HCT116 (cell line): ENCODE data around the gene DHX34. TPM values are rescaled to one million over a fixed set of nuclear protein-coding genes. Genes with fewer than 3 reads are reported as not detected.

ENCODE experiments used
- ATAC-seq: fragments of 200-7000 bp; cut with Tn5 transposase; 2 replicates; pipeline ENCODE4 v1.9.1; 2020; ENCODE audit warnings: mild to moderate bottlenecking, moderate library complexity
- BruUV-seq: library from RNA; stranded (reverse); fragments of 400-500 nt; replicated peaks from 2 replicates; lab custom pipeline; 2021; lab: Mats Ljungman, UMichigan
- CTCF ChIA-PET: fragments of 300-600 bp; sonication (Branson Sonifier 250); formaldehyde crosslinking; loops from one replicate; lab custom pipeline; 2021; ENCODE audit warnings: antibody characterized with exemption; lab: Charles Lee
- POLR2A ChIA-PET: fragments of 300-600, 350-600 bp; sonication (Branson Sonifier 250); formaldehyde crosslinking; loops from one replicate; lab custom pipeline; 2021; ENCODE audit warnings: antibody characterized with exemption; lab: Charles Lee
- RAD21 ChIA-PET, 2 experiments: fragments of 300-600 bp; sonication (Branson Sonifier 250); formaldehyde crosslinking; loops; one replicate each; lab custom pipeline; 2023; ENCODE audit warnings: low total read pairs in 2 of 2; ENCODE audit not compliant: uncharacterized antibody in 2 of 2, unreplicated experiment in 2 of 2, low non-redundant PET in 1 of 2; lab: Charles Lee
- DNase-seq: peaks from one replicate; pipeline ENCODE4 v3.0.0-alpha.2; 2010; ENCODE audit warnings: low read depth, low spot score
- H2AFZ ChIP-seq: fragments of 200-600 bp; shearing (Covaris generic), sonication (generic); 2 replicates; pipeline ENCODE4 v1.6.1; 2017; ENCODE audit warnings: low read depth, mixed run types, mixed read lengths, antibody characterized with exemption, low read length; ENCODE audit not compliant: poor library complexity, severe bottlenecking
- H3K27ac ChIP-seq: 2 replicates; pipeline ENCODE4 v1.5.1; 2012; ENCODE audit warnings: low read depth, low read length
- H3K27me3 ChIP-seq: fragments of 200-600 bp; sonication (generic); 2 replicates; pipeline ENCODE4 v1.6.1; 2016; ENCODE audit warnings: mixed run types, low read length, mixed read lengths; ENCODE audit not compliant: insufficient read depth
- H3K36me3 ChIP-seq, 2 experiments: fragments of 200-500 bp in 1 of 2; fragments of 200-600 bp in 1 of 2; sonication (Bioruptor generic) in 1 of 2; sonication (generic) in 1 of 2; 2 replicates each; pipeline versions ENCODE4 v1.5.1 to v1.6.1; 2014 to 2016; ENCODE audit warnings: low read length in 2 of 2, inconsistent platforms in 1 of 2, mixed read lengths in 1 of 2, mixed run types in 1 of 2; ENCODE audit not compliant: insufficient read depth in 2 of 2, control insufficient read depth in 1 of 2
- H3K4me1 ChIP-seq, 2 experiments: fragments of 200-600 bp in 1 of 2; sonication (generic) in 1 of 2; 2 replicates each; pipeline versions ENCODE4 v1.5.1 to v1.6.1; 2012 to 2017; ENCODE audit warnings: low read length in 2 of 2, inconsistent platforms in 1 of 2, mild to moderate bottlenecking in 1 of 2, mixed read lengths in 1 of 2, mixed run types in 1 of 2, moderate library complexity in 1 of 2; ENCODE audit not compliant: insufficient read depth in 2 of 2, control insufficient read depth in 1 of 2
- H3K4me2 ChIP-seq: fragments of 200-600 bp; sonication (generic); 2 replicates; pipeline ENCODE4 v1.6.1; 2017; ENCODE audit warnings: mixed run types, low read length, mixed read lengths
- H3K4me3 ChIP-seq, 2 experiments: fragments of 200-600 bp in 1 of 2; sonication (generic) in 1 of 2; replicated peaks in 1 of 2; 2 replicates each; pipeline ENCODE4 v1.5.1; 2011 to 2016; ENCODE audit warnings: low read length in 2 of 2, control low read depth in 1 of 2, low read depth in 1 of 2, mild to moderate bottlenecking in 1 of 2, mixed read lengths in 1 of 2, mixed run types in 1 of 2
- H3K79me2 ChIP-seq: fragments of 200-600 bp; sonication (generic); 2 replicates; pipeline ENCODE4 v1.6.1; 2017; ENCODE audit warnings: mild to moderate bottlenecking, mixed run types, low read length, moderate library complexity, mixed read lengths; ENCODE audit not compliant: insufficient read depth
- H3K9ac ChIP-seq: fragments of 200-600 bp; sonication (generic); 2 replicates; pipeline ENCODE4 v1.6.1; 2016; ENCODE audit warnings: low read length, mixed read lengths
- H3K9me2 ChIP-seq: fragments of 200-600 bp; sonication (generic), shearing (Covaris generic); 2 replicates; pipeline ENCODE4 v1.6.1; 2017; ENCODE audit warnings: mixed run types, mild to moderate bottlenecking, moderate library complexity; ENCODE audit not compliant: insufficient read depth
- H3K9me3 ChIP-seq, 2 experiments: fragments of 200-500 bp in 1 of 2; fragments of 200-600 bp in 1 of 2; sonication (Bioruptor generic) in 1 of 2; sonication (generic) in 1 of 2; 2 replicates each; pipeline ENCODE4 v1.6.1; 2014 to 2017; ENCODE audit warnings: low read length in 2 of 2, mixed read lengths in 2 of 2, inconsistent platforms in 1 of 2, low read depth in 1 of 2, mild to moderate bottlenecking in 1 of 2, mixed run types in 1 of 2, moderate library complexity in 1 of 2; ENCODE audit not compliant: control insufficient read depth in 1 of 2, insufficient read depth in 1 of 2
- H4K20me1 ChIP-seq: fragments of 200-600 bp; sonication (generic), shearing (Covaris generic); 2 replicates; pipeline ENCODE4 v1.6.1; 2017; ENCODE audit warnings: mixed run types, mild to moderate bottlenecking, moderate library complexity; ENCODE audit not compliant: insufficient read depth
- CBX3 ChIP-seq: IDR thresholded peaks from 2 replicates; pipeline ENCODE4 v1.6.1; 2012; ENCODE audit warnings: low read depth
- ELF1 ChIP-seq: IDR thresholded peaks from 2 replicates; pipeline ENCODE4 v1.6.1; 2012; ENCODE audit warnings: low read depth, borderline replicate concordance
- EZH2phosphoT487 ChIP-seq: fragments of 200-600 bp; IDR thresholded peaks from 2 replicates; pipeline ENCODE4 v1.6.1; 2018; ENCODE audit warnings: antibody characterized with exemption, borderline replicate concordance
- FOSL1 ChIP-seq: IDR thresholded peaks from 2 replicates; pipeline ENCODE4 v1.6.1; 2012; ENCODE audit warnings: low read depth
- POLR2A ChIP-seq: IDR thresholded peaks from 2 replicates; pipeline ENCODE4 v1.7.0; 2011; ENCODE audit warnings: borderline replicate concordance; ENCODE audit not compliant: insufficient read depth, insufficient read length; ENCODE audit errors: extremely low read depth
- RAD21 ChIP-seq: IDR thresholded peaks from 2 replicates; pipeline ENCODE4 v1.6.1; 2012; ENCODE audit warnings: low read depth, mild to moderate bottlenecking
- REST ChIP-seq: IDR thresholded peaks from 2 replicates; pipeline ENCODE4 v1.6.1; 2012; ENCODE audit warnings: low read depth
- SIN3A ChIP-seq: IDR thresholded peaks from 2 replicates; pipeline ENCODE4 v1.6.1; 2012; ENCODE audit warnings: low read depth
- SP1 ChIP-seq: IDR thresholded peaks from 2 replicates; pipeline ENCODE4 v1.6.1; 2012; ENCODE audit warnings: low read depth
- TCF7L2 ChIP-seq: IDR thresholded peaks from 2 replicates; pipeline ENCODE4 v1.7.0; 2011; ENCODE audit warnings: borderline replicate concordance, inconsistent platforms; ENCODE audit not compliant: insufficient read depth, insufficient read length; ENCODE audit errors: extremely low read depth
- YY1 ChIP-seq: IDR thresholded peaks from 2 replicates; pipeline ENCODE4 v1.6.1; 2011; ENCODE audit warnings: low read length, low read depth, moderate library complexity, mild to moderate bottlenecking; ENCODE audit not compliant: insufficient replicate concordance; ENCODE audit errors: extremely low read depth
- ZBTB33 ChIP-seq: IDR thresholded peaks from 2 replicates; pipeline ENCODE4 v1.6.1; 2011; ENCODE audit warnings: mild to moderate bottlenecking, low read length, moderate library complexity; ENCODE audit not compliant: insufficient replicate concordance; ENCODE audit errors: extremely low read depth
- ZFX ChIP-seq: fragments of 450-650 bp; IDR thresholded peaks from 2 replicates; pipeline ENCODE4 v1.6.1; 2017
- ZNF274 ChIP-seq: fragments of 200-500 bp; sonication (Bioruptor generic); IDR thresholded peaks from 2 replicates; pipeline ENCODE4 v1.6.1; 2014; ENCODE audit warnings: mild to moderate bottlenecking, low read depth, low read length, inconsistent platforms
- intact Hi-C: fragments of 100-400 bp; cut with micrococcal nuclease; formaldehyde crosslinking; loops from 2 replicates; pipeline ENCODE4 v1.10.0; 2022
- total RNA-seq: library from RNA; stranded (reverse); gene quantifications from one replicate; pipeline ENCODE4 v1.2.1, GENCODE V29; 2021; ENCODE audit not compliant: unreplicated experiment
- TF ChIP-seq, protein P1 (sequence below): IDR thresholded peaks from 2 replicates; pipeline ENCODE4 v1.6.1; 2012

The DHX34 gene
- total RNA-seq, 1 experiment from 2014 or later, result 30.5 TPM

- peaks cover 19 to 27% of the 10 kb centered on the region in 2 experiments for H3K4me1 ChIP-seq
- no peaks in the 10 kb centered on the region for H3K79me2 ChIP-seq
- TF ChIP-seq REST, result no peak
- no peak for TF ChIP-seq ELF1
- TF ChIP-seq FOSL1, result no peak
- no peak for TF ChIP-seq POLR2A
- no peak for TF ChIP-seq YY1
- TF ChIP-seq RAD21, result no peak
- TF ChIP-seq, protein P1, sequence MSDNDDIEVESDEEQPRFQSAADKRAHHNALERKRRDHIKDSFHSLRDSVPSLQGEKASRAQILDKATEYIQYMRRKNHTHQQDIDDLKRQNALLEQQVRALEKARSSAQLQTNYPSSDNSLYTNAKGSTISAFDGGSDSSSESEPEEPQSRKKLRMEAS, result no peak
- no peak for TF ChIP-seq EZH2phosphoT487
- TF ChIP-seq ZBTB33, result no peak
- no peak for TF ChIP-seq ZNF274
- TF ChIP-seq SP1, result no peak
- no peak for TF ChIP-seq SIN3A
- no peak for TF ChIP-seq ZFX
- TF ChIP-seq CBX3, result no peak
- TF ChIP-seq TCF7L2, result no peak
- H3K4me3 ChIP-seq, result no peak overlapping the region
- no peak for ATAC-seq
- no peaks in the 10 kb centered on the region for H4K20me1 ChIP-seq
- BruUV-seq, result no TSS peak
- no peaks in the 10 kb centered on the region for H3K36me3 ChIP-seq
- POLR2A ChIA-PET, result no interaction called here
- peaks cover 20% of the 10 kb centered on the region; the same call in 1 of the 2 replicates for H3K27me3 ChIP-seq
- no peaks in the 10 kb centered on the region for H3K9me2 ChIP-seq
- H2AFZ ChIP-seq, result no peak overlapping the region
- no peak overlapping the region for H3K9ac ChIP-seq
- H3K9me3 ChIP-seq, result no peaks in the 10 kb centered on the region
- DNase-seq, result no peak
- CTCF ChIA-PET, result no interaction called here
- H3K4me2 ChIP-seq, result no peak overlapping the region
- RAD21 ChIA-PET, result no interaction called here
- intact Hi-C loops, result no loop called here
- H3K27ac ChIP-seq, result no peak overlapping the region
These were observed 72.2 kb downstream of the DHX34 start for GRCh38 chr19:47421244-47421786.
